Left ventricle myocardium inferior (tissue), 1 donor: ENCODE measurements around the gene B4GALT2. TPM values are rescaled to one million over a fixed set of nuclear protein-coding genes. Genes with fewer than 3 reads are reported as not detected.

ENCODE experiments used
- DNase-seq: peaks from one replicate; pipeline ENCODE4 v3.0.0-alpha.2; 2020
- H3K27ac ChIP-seq: fragments of 200-600 bp; replicated peaks from 2 replicates; pipeline ENCODE4 v1.8.0; 2021
- H3K27me3 ChIP-seq: fragments of 200-600 bp; 2 replicates; pipeline ENCODE4 v1.8.0; 2021; ENCODE audit warnings: low read depth
- H3K36me3 ChIP-seq: fragments of 200-600 bp; 2 replicates; pipeline ENCODE4 v1.8.0; 2021
- H3K4me1 ChIP-seq: fragments of 200-600 bp; 2 replicates; pipeline ENCODE4 v1.8.0; 2021
- H3K4me3 ChIP-seq: fragments of 200-600 bp; 2 replicates; pipeline ENCODE4 v1.8.0; 2021; ENCODE audit warnings: mild to moderate bottlenecking, moderate library complexity
- H3K9me3 ChIP-seq: fragments of 200-600 bp; replicated peaks from 2 replicates; pipeline ENCODE4 v1.8.0; 2021
- CTCF ChIP-seq: fragments of 200-600 bp; IDR thresholded peaks from 2 replicates; pipeline ENCODE4 v1.8.0; 2021; ENCODE audit warnings: antibody characterized with exemption, mild to moderate bottlenecking, borderline replicate concordance
- intact Hi-C: fragments of 100-400 bp; cut with micrococcal nuclease; formaldehyde crosslinking; loops from one replicate; pipeline ENCODE4 v1.11.0; 2022
- total RNA-seq: library from RNA; stranded (reverse); fragmentation: NEBNext Ultra II Directional; extraction: Animal tissue kit (Norgen Biotek cat#: 25700); gene quantifications from one replicate; pipeline ENCODE4 v1.2.1, GENCODE V29; 2021
- donor health status: DM: no; HTN: yes; CAD: no; lungs with severe emphysema.

Gene B4GALT2
- total RNA-seq, 1 donor from 2014 or later: 40.3 TPM

- intact Hi-C loops: no loop called here
- Histone ChIP-seq H3K4me3 (no peak overlapping the region), H3K27me3 (no peaks in the 10 kb centered on the region), H3K27ac (peak overlapping the region; percentile 50), H3K9me3 (no peaks in the 10 kb centered on the region), H3K36me3 (no peaks in the 10 kb centered on the region), H3K4me1 (peaks cover 32% of the 10 kb centered on the region)
- no peak for TF ChIP-seq CTCF
- DNase-seq: peak; percentile 30
Observed at GRCh38 chr1:44035726-44036408, 56.9 kb downstream of the B4GALT2 start.

DNA sequence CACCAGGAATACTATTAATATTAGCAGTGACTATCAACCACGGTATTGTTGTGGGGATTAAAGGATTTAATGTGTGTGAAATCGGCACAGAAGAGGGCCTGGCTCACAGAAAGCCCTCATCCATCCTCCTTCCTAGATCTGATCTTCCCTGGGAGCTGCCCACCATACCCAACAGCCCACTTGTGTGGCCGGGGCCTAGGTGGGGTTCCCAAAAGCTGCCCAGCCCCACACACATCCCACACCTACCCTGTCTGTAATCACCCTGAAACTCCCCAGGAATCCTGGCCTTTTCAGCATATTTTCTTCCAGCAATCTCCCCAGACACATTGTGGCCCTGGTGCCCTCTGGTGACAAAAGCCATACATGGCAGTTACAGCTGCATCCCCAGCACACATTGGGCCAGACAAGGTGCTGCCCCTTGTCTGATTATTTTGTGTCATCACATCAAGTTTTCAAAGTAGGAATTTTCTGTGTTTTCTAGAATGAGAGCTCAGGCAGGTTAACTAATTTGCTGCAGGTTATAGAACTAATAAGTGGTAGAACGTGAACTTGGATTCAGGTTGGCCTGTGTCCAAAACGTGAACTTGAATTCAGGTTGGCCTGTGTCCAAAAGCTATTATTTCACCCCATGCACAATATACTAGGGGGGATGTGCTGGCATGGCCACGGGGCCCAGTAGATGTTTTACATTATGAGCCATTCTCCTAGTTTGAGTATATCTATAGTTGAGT, 57.6 kb downstream of the B4GALT2 start:
- no peak overlapping the region for H3K4me3 ChIP-seq
- no peaks in the 10 kb centered on the region for H3K9me3 ChIP-seq
- no peaks in the 10 kb centered on the region for H3K36me3 ChIP-seq
- peaks cover 25% of the 10 kb centered on the region for H3K4me1 ChIP-seq
- peak overlapping the region; percentile 50 for H3K27ac ChIP-seq
- H3K27me3 ChIP-seq: no peaks in the 10 kb centered on the region
- peak; percentile 34 for DNase-seq
- intact Hi-C loops: no loop called here
- TF ChIP-seq CTCF: peak; percentile 81

GRCh38 chr1:44037154-44037553, 58.1 kb downstream of the B4GALT2 start:
- no peaks in the 10 kb centered on the region for H3K9me3 ChIP-seq
- peaks cover 4% of the 10 kb centered on the region for H3K27me3 ChIP-seq
- no peak for TF ChIP-seq CTCF
- no peak overlapping the region for H3K4me3 ChIP-seq
- no peaks in the 10 kb centered on the region for H3K36me3 ChIP-seq
- no peak for DNase-seq
- intact Hi-C loops: no loop called here
- H3K4me1 ChIP-seq: peaks cover 24% of the 10 kb centered on the region
- no peak overlapping the region for H3K27ac ChIP-seq

DNA sequence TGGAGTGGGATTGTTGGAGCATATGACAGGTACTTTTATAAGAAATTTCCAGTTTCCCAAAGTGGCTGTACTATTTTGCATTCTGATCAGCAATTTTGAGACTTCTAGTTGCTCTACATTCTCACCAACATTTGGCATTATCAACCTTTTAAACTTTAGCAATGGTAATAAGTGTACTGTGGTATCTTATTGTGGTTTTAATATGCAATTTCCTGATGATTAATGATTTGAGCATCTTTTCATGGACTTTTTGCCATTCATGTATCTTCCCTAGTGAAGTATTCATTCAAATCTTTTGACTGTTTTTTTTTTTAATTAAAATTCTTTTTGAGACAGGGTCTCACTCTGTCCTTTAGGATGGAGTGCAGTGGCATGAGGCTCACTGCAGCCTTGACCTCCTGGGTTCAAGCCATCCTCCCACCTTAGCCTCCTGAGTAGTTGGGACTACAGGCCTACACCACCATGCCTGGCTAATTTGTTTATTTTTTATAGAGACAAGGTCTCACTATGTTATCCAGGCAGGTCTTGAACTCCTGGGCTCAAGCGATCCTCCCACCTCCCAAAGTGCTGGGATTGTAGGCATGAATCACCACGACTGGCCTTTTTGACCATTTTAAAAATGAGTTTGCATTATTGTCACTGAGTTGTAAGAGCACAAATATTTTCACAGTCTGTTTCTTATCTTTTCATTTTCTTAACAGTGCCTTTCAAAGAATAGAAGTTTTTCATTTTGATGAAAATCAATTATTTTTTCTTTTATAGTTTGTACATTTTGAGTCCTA, 60.1 kb downstream of the B4GALT2 start:
- no peak for DNase-seq
- Histone ChIP-seq H3K27me3 (peaks cover 16% of the 10 kb centered on the region), H3K4me3 (no peak overlapping the region), H3K27ac (no peak overlapping the region), H3K36me3 (no peaks in the 10 kb centered on the region), H3K4me1 (peaks cover 24% of the 10 kb centered on the region), H3K9me3 (no peaks in the 10 kb centered on the region)
- no peak for TF ChIP-seq CTCF
- intact Hi-C loops: no loop called here

- no peaks in the 10 kb centered on the region for H3K9me3 ChIP-seq
- no peak for TF ChIP-seq CTCF
Observed at GRCh38 chr1:44040418-44040817, 61.4 kb downstream of the B4GALT2 start.

More at GRCh38 chr1:44040418-44040817, 61.4 kb downstream of the B4GALT2 start:
- Histone ChIP-seq H3K27me3 (peaks cover 19% of the 10 kb centered on the region), H3K36me3 (no peaks in the 10 kb centered on the region), H3K4me1 (peaks cover 15% of the 10 kb centered on the region), H3K27ac (no peak overlapping the region), H3K4me3 (no peak overlapping the region)
- intact Hi-C loops: loop anchor here (10.0 kb wide), 1 partner anchor 276 kb away; no protein-coding TSS in a partner anchor
- DNase-seq: no peak
